HepG2 (cell line): ENCODE data around the gene ZNF764. TPM values are rescaled to one million over a fixed set of nuclear protein-coding genes. Genes with fewer than 3 reads are reported as not detected.

Experiments
- ELF4 ChIP-seq: sonication (generic); formaldehyde crosslinking; IDR thresholded peaks from 2 replicates; pipeline ENCODE4 v1.5.0; 2020; ENCODE audit warnings: missing genetic modification reagents, mild to moderate bottlenecking, moderate library complexity, borderline replicate concordance
- ETS1 ChIP-seq: sonication (generic); formaldehyde crosslinking; IDR thresholded peaks from 2 replicates; pipeline ENCODE4 v1.4.0; 2020; ENCODE audit warnings: missing genetic modification reagents
- GRHL1 ChIP-seq: sonication (generic); formaldehyde crosslinking; conservative IDR thresholded peaks from 2 replicates; pipeline ENCODE4 v1.8.0; 2022; ENCODE audit warnings: missing genetic modification reagents
- GZF1 ChIP-seq: sonication (generic); formaldehyde crosslinking; IDR thresholded peaks from 2 replicates; pipeline ENCODE4 v1.5.1; 2020; ENCODE audit warnings: mild to moderate bottlenecking, missing genetic modification reagents
- MEIS2 ChIP-seq: sonication (generic); formaldehyde crosslinking; IDR thresholded peaks from 2 replicates; pipeline ENCODE4 v1.9.0; 2021; ENCODE audit warnings: mild to moderate bottlenecking, missing genetic modification reagents
- SMARCE1 ChIP-seq: fragments of 450-650 bp; IDR thresholded peaks from 2 replicates; pipeline ENCODE4 v1.6.1; 2017; ENCODE audit warnings: borderline replicate concordance
- ZBTB38 ChIP-seq: sonication (generic); formaldehyde crosslinking; IDR thresholded peaks from 2 replicates; pipeline ENCODE4 v1.5.1; 2020; ENCODE audit warnings: mild to moderate bottlenecking, missing genetic modification reagents
- ZBTB49 ChIP-seq: sonication (generic); formaldehyde crosslinking; IDR thresholded peaks from 2 replicates; pipeline ENCODE4 v1.4.0; 2020; ENCODE audit warnings: missing genetic modification reagents, borderline replicate concordance
- ZMAT5 ChIP-seq: sonication (generic); formaldehyde crosslinking; IDR thresholded peaks from 2 replicates; pipeline ENCODE4 v1.5.0; 2020; ENCODE audit warnings: mild to moderate bottlenecking, low read depth, missing genetic modification reagents, borderline replicate concordance
- polyA plus RNA-seq, 8 experiments: library from polyadenylated mRNA; depleted of rRNA in 3 of 8; stranded (reverse) in 7 of 8; unstranded in 1 of 8; fragments of >200 nt; fragmentation: Illumina TruSeq in 4 of 8; extraction: Trizol in 4 of 8; gene quantifications; 2 replicates each; pipeline versions ENCODE4 v1.2.1 to v1.2.3, GENCODE V29; 2011 to 2016; ENCODE audit warnings: low read depth in 4 of 8, missing spikeins in 1 of 8, mixed read lengths in 1 of 8; ENCODE audit not compliant: insufficient read depth in 1 of 8
- total RNA-seq, 5 experiments: library from RNA; depleted of rRNA; stranded (reverse); fragments of >200 nt; fragmentation: Illumina TruSeq; extraction: Trizol; gene quantifications; 2 replicates each; pipeline ENCODE4 v1.2.3, GENCODE V29; 2016; ENCODE audit warnings: low read depth in 1 of 5

Gene ZNF764
- total and polyA plus RNA-seq, 2 of the 13 experiments (the other 11 are each of a cell fraction or from before 2014, with no cell fraction given) = 4.1 to 9.1 TPM

GRCh38 chr16:30526137-30526822 lies 31.9 kb downstream of the ZNF764 start, which contains the start of gene ZNF768 (continued):
- TF ChIP-seq GRHL1 (CRISPR knock-in tag) = no peak
- 0 out of 2 replicates have a peak, but pooled peaks have one; percentile 22 for TF ChIP-seq MEIS2 (CRISPR knock-in tag)
- no peak for TF ChIP-seq ZMAT5 (CRISPR knock-in tag)
- peak; percentile 41; the same call in 1 of the 2 replicates for TF ChIP-seq ZBTB38 (CRISPR knock-in tag)
- TF ChIP-seq ZBTB49 (CRISPR knock-in tag) = no peak
- TF ChIP-seq ETS1 = no peak
- TF ChIP-seq GZF1 = no peak
- TF ChIP-seq SMARCE1 = no peak
- TF ChIP-seq ELF4 (CRISPR knock-in tag) = no peak
